Parathyroid adenoma (tissue), 2 donors: Measurements from ENCODE around the gene TTC33.

Source experiments
- H2AFZ ChIP-seq: fragments of 300-600 bp; sonication (generic); one replicate; pipeline ENCODE4 v1.7.0; 2017; ENCODE audit warnings: antibody characterized with exemption, mild to moderate bottlenecking
- H3K27ac ChIP-seq: fragments of 300-600 bp; sonication (generic); one replicate; pipeline ENCODE4 v1.7.0; 2017
- H3K27me3 ChIP-seq: fragments of 300-600 bp; sonication (generic); one replicate; pipeline ENCODE4 v1.7.0; 2017; ENCODE audit warnings: low read length; ENCODE audit not compliant: control insufficient read depth, insufficient read depth
- H3K36me3 ChIP-seq: fragments of 300-600 bp; sonication (generic); one replicate; pipeline ENCODE4 v1.7.0; 2017; ENCODE audit warnings: low read length; ENCODE audit not compliant: control insufficient read depth, insufficient read depth
- H3K4me1 ChIP-seq: fragments of 300-600 bp; sonication (generic); one replicate; pipeline ENCODE4 v1.7.0; 2017; ENCODE audit warnings: control low read depth
- H3K4me2 ChIP-seq: fragments of 300-600 bp; sonication (generic); one replicate; pipeline ENCODE4 v1.7.0; 2017; ENCODE audit warnings: low read length
- H3K4me3 ChIP-seq: fragments of 300-600 bp; sonication (generic); one replicate; pipeline ENCODE4 v1.7.0; 2017; ENCODE audit warnings: low read depth, low read length
- H3K79me2 ChIP-seq: fragments of 300-600 bp; sonication (generic); one replicate; pipeline ENCODE4 v1.7.0; 2017; ENCODE audit warnings: control low read depth
- H3K9ac ChIP-seq: fragments of 300-600 bp; sonication (generic); one replicate; pipeline ENCODE4 v1.7.0; 2017; ENCODE audit warnings: mild to moderate bottlenecking
- H3K9me3 ChIP-seq: fragments of 300-600 bp; sonication (generic); one replicate; pipeline ENCODE4 v1.7.0; 2017; ENCODE audit warnings: low read length; ENCODE audit not compliant: control insufficient read depth
- CTCF ChIP-seq: fragments of 300-600 bp; sonication (generic); IDR thresholded peaks from one replicate; pipeline ENCODE4 v1.7.0; 2017; ENCODE audit warnings: antibody characterized with exemption, mild to moderate bottlenecking
- donor health status: primary hyperparathyroidism.

TTC33 gene

GRCh38 chr5:40626801-40627200 is 129.0 kb downstream of the TTC33 start:
- Histone ChIP-seq H3K9me3 (no peaks in the 10 kb centered on the region), H3K4me2 (no peak overlapping the region), H3K36me3 (no peaks in the 10 kb centered on the region), H3K79me2 (no peaks in the 10 kb centered on the region), H2AFZ (no peak overlapping the region), H3K27ac (no peak overlapping the region), H3K4me1 (no peaks in the 10 kb centered on the region), H3K9ac (no peak overlapping the region), H3K27me3 (no peaks in the 10 kb centered on the region), H3K4me3 (no peak overlapping the region)
- TF ChIP-seq CTCF: no peak

GRCh38 chr5:40623480-40624420 is 132.0 kb downstream of the TTC33 start:
- H2AFZ ChIP-seq: no peak overlapping the region
- H3K9ac ChIP-seq: no peak overlapping the region
- H3K79me2 ChIP-seq: no peaks in the 10 kb centered on the region
- TF ChIP-seq CTCF: no peak
- H3K9me3 ChIP-seq: no peaks in the 10 kb centered on the region
- H3K27me3 ChIP-seq: no peaks in the 10 kb centered on the region
- no peak overlapping the region for H3K4me3 ChIP-seq
- no peaks in the 10 kb centered on the region for H3K4me1 ChIP-seq
- H3K36me3 ChIP-seq: no peaks in the 10 kb centered on the region
- H3K27ac ChIP-seq: no peak overlapping the region
- H3K4me2 ChIP-seq: no peak overlapping the region

- Histone ChIP-seq H3K4me2 (no peak overlapping the region), H3K4me1 (no peaks in the 10 kb centered on the region), H2AFZ (no peak overlapping the region), H3K9me3 (no peaks in the 10 kb centered on the region), H3K27ac (no peak overlapping the region), H3K4me3 (no peak overlapping the region), H3K36me3 (no peaks in the 10 kb centered on the region), H3K9ac (no peak overlapping the region), H3K27me3 (no peaks in the 10 kb centered on the region), H3K79me2 (no peaks in the 10 kb centered on the region)
- no peak for TF ChIP-seq CTCF
Observed at GRCh38 chr5:40622463-40623252, 133.1 kb downstream of the TTC33 start.

GRCh38 chr5:40619421-40619820 is 136.3 kb downstream of the TTC33 start:
- no peaks in the 10 kb centered on the region for H3K79me2 ChIP-seq
- no peak for TF ChIP-seq CTCF
- no peak overlapping the region for H3K9ac ChIP-seq

More at GRCh38 chr5:40619421-40619820, 136.3 kb downstream of the TTC33 start:
- Histone ChIP-seq H3K9me3 (no peaks in the 10 kb centered on the region), H3K4me3 (no peak overlapping the region), H3K4me2 (no peak overlapping the region), H3K4me1 (no peaks in the 10 kb centered on the region), H2AFZ (no peak overlapping the region), H3K36me3 (no peaks in the 10 kb centered on the region), H3K27ac (no peak overlapping the region), H3K27me3 (no peaks in the 10 kb centered on the region)
